C4-2B (cell line): Measurements from ENCODE around the gene CDH24.

ENCODE experiments used
- CTCF ChIP-seq: fragments of 450-650 bp; conservative IDR thresholded peaks from 2 replicates; pipeline ENCODE4 v1.5.1; 2017; ENCODE audit warnings: mild to moderate bottlenecking
- ZFX ChIP-seq: fragments of 450-650 bp; IDR thresholded peaks from 2 replicates; pipeline ENCODE4 v1.6.1; 2017

GRCh38 chr14:23015618-23016017 is 41.7 kb downstream of the CDH24 start:
- TF ChIP-seq CTCF (no peak), ZFX (no peak)
